Stimulated activated CD4-positive, alpha-beta T cell treated with anti-CD3 and anti-CD28 coated beads, Interleukin-4, amount 100 ng/mL, for 1 hour (primary cell): ENCODE data around the gene TRAPPC5.

Source experiments
- DNase-seq: peaks from one replicate; pipeline ENCODE4 v3.0.0-alpha.2; 2020

TRAPPC5 gene

GRCh38 chr19:7701654-7702457 is 21.2 kb downstream of the TRAPPC5 start, which contains the start of gene FCER2:
FCER2 (minus strand) TSS chr19:7702131; CDS start chr19:7699760, 2,371 bp downstream.
- DNase-seq, result no peak

- no peak for DNase-seq
Measured at GRCh38 chr19:7703332-7703731, 22.7 kb downstream of the TRAPPC5 start.

DNA sequence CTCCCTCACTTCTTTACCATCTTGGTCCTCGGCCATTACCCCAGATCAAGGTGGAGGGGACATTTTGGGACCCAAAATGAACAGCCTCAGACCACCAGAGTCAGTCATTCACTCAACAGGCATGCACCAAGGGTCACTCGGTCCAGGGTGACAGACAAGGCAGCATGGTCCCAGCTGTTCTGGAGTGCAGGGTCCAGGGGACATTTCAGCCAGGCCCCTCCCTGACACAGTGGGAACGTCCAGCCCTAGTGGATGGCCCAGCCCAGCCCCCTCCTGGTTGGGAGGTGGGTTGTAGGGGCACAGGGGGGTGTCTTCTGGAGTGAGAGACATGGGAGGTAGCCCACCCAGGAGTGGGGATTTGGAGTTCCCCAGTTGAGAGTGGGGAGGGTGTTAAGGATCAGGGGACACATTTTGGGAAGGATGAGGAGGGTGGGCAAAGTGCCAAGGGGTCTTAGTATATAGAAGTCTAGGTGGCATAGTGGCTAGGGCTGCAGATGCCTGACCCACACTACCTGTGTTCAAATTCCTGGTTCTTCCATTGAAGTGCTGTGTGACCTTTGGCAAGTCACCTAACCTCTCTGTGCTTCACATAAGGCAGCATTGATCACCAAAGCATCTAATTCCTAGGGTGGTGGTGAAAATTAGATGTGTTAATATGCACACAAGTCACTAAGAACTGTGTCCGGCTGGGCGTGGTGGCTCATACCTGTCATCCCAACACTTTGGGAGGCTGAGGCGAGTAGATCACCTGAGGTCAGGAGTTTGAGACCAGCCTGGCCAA is 23.8 kb downstream of the TRAPPC5 start:
- no peak for DNase-seq

DNA sequence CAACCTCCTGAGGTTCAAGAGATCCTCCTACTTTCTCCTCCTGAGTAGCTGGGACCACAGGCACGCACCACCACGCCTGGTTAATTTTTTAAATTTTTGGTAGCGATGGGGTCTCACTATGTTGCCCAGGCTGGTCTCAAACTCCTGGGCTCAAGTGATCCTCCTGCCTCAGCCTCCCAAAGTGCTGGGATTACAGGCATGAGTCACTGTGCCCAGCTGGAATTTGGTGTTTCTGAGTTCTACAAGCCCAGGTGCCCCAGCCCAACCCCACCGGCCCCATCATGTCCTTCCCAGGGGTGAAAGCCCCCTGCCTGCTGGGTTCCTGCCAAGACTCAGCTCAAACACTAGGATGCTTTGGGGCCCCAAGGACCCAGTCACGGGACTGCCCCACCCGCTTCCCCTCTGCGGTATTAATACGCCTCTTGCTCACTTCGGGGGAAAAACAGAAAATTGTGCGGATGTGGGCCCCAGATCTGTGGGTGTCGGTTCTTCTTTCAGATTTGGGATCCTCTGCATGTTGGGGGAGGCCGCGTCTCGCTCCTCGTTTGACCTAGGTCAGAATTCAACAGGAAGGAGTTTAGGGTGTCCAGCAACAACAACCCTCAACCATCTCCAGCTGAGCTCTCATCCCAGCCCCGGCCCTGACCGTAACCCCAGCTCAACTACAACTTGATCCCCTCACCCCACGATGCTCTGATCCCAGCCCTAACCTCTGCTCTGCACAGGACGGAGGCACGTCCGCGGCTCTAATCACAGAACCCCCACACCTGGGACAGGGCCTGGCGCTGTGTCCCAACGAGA is 25.0 kb downstream of the TRAPPC5 start:
- peak; percentile 76 for DNase-seq

DNA sequence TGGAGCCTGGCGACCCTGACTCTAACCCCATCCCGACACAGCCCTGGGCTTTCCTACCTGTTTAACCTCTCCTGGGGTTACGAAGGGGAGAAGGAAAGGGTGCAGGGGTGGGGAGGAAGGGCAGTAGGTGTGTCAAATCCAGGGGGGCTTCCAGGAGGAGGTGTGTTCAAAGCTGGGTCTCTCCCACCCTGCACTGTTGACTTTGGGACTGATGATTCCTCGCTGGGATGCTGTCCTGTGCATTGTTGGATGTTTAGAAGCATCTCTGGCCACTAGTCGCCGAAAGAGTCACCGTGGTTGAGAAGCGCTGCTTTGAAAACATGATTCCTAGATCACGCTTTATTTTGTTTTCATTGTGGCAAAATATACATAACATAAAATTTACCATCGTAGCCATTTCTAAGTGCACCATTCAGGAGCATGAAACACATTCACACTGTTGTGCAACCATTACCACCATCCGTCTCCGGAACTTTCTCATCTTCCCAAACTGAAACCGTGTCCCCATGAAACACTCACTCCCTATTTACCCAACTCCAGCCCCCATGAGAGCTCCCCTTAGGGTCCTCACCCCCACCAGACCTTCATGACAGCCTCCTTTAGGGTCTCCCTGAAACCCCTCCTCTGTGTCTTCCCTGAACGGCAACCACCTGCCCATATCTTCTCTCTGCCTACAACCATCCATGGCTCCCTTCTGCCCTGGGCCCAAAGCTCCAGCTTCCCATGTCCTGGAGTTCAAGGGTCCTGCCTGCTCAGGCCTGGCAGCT is 25.7 kb downstream of the TRAPPC5 start:
- DNase-seq, result no peak

- DNase-seq, result no peak
Measured at GRCh38 chr19:7706955-7707456, 26.4 kb downstream of the TRAPPC5 start.

- no peak for DNase-seq
Measured at GRCh38 chr19:7709932-7710460, 29.4 kb downstream of the TRAPPC5 start.

DNA sequence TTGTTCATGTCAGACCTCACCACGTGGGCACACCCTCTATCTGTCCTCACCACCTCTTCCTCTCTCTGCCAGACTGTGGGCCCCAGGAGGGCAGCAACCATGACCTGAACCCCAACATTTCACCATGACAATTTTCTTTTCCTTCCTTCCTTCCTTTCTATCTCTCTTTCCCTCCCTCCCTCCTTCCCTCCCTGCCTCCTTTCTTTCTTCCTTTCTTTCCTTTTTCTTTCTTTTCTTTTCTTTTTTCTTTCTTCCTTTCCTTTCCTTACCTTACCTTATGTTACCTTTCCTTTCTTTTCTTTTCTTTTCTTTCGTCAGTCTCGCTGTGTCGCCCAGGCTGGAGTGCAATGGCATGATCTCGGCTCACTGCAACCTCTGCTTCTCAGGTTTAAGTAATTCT is 30.0 kb downstream of the TRAPPC5 start:
- no peak for DNase-seq

- no peak for DNase-seq
Measured at GRCh38 chr19:7715671-7716070, 35.0 kb downstream of the TRAPPC5 start.

DNA sequence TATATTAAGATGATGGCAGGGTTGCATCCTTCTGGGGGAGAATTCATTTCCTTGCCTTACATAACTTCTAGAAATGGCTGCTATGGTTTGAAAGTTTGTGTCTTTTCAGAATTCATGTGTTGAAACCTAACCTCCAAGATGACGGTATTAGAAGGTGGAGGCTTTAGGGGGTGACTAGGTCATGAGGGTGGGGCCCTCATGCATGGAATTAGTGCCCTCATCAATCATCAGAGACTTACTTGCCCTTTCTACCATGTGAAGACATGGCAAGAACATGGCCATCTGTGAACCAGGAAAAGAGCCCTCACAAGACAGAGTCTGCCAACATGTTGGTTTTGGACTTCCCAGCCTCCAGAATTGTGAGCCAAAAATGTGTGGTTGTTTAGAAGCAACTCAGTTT is 36.1 kb downstream of the TRAPPC5 start:
- DNase-seq, result no peak

GRCh38 chr19:7718668-7719067 is 38.0 kb downstream of the TRAPPC5 start:
- no peak for DNase-seq

DNA sequence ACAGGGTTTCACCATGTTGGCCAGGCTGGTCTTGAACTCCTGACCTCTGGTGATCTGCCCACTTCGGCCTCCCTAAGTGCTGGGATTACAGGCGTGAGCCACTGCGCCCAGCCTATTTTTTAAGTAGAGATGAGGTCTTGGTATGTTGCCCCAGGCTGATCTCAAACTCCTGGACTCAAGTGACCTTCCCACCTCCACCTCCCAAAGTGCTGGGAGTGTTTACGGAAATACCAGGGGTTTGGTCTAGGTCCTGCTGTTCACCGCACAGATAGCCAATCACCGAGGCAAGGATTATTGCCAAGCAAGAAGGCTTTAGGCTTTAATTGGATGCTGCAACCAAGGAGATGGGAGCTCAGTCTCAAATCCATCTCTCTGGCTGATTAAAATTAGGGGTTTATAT is 39.7 kb downstream of the TRAPPC5 start:
- DNase-seq, result no peak

DNA sequence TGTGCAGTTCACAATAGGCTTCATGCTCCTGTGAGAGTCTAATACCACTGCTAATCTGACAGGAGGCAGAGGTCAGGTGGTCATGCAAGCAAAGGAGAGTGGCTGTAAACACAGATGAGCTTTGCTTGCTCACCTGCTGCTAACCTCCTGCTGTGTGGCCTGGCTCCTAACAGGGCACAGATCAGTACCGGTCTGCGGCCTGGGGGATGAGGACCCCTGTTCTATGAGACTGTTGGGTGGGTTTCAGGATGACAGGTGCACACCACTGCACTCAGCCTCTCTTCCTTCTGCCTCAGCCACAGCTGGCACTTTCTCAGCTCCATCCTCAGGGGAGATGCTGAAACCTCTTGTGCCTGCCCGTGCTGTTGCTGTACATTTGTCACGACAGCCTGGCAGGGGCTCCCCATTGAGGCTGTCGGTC is 41.6 kb downstream of the TRAPPC5 start:
- DNase-seq, result no peak

DNA sequence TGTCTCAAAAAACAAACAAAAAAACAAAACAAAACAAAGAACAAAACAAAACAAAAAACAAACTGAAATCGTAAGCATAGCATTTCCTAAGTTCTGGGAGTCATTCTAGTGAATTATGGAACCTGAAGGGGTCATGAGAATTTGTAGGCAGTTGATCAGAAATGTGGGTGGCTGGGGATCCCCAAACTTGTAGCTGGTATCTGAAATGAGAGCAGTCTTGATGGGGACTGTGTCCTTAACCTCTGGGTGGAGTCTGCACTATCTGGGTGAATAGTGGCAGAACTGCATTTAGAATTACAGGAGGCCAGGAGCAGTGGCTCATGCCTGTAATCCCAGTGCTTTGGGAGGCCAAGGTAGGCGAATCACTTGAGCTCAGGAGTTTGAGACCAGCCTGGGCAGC is 45.2 kb downstream of the TRAPPC5 start:
- DNase-seq, result no peak

DNA sequence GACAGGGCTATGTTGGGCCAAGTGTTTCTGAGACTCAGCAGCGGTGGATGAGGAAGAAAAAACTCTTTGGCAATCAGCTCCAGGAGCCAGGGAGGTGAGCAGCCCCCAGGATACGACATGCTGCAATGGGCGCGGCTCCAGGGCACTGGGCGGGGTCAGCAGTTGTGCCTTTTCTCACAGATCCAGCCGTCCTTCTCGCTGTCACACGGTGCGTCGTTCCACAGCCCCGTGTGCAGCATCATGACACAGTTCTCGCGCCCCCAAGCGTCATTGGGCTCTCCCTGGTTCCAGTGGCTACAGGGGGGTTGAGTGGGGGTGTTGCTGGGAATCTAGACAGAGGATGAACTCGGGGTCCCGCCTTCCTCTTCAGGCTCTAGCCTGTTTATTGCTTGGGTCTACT is 48.6 kb downstream of the TRAPPC5 start:
- DNase-seq, result no peak

DNA sequence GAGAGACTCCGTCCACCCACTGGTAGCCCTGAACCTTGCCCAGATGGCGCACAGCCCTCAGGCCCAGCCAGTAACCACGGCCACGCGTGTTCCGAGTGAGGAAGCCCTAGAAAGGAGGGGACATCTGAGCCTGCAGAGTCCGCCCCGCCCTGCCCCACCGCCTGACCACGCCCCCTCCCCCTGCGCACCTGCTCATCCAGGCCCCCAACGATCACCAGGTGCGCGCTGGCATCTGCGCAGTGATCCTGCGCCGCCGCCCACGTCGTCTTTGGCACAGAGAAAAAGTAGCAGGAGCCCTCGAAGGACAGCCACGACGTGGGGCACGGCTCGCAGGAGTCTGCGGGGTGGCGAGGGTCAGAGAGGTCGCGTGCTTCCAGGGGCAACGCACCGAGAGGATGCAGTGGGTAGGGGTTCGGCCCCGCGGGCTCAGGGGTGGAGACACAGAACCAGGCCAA is 49.2 kb downstream of the TRAPPC5 start:
- DNase-seq, result peak; percentile 20

- no peak for DNase-seq
Measured at GRCh38 chr19:7730286-7731217, 49.9 kb downstream of the TRAPPC5 start.

GRCh38 chr19:7731218-7731595 is 50.6 kb downstream of the TRAPPC5 start:
- DNase-seq, result no peak

DNA sequence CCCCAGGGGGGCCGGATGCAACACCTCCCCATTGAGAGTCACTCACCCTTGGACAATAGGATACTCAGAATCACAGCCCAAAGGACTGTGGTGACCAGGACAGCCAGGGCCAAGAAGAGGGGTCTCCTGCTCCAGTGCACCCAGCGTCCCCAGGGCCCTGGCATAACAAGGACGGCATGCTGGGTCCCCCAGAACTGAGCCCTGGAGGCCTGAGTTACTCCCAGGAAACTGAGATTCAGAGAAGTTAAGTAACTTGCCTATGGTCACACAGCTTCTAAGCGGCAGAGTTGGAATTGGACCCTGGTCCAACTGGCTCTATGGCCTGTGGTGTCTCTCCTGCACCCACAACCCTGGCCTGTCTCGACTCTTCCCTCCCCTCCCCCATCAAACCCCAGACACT is 51.0 kb downstream of the TRAPPC5 start:
- DNase-seq, result no peak

DNA sequence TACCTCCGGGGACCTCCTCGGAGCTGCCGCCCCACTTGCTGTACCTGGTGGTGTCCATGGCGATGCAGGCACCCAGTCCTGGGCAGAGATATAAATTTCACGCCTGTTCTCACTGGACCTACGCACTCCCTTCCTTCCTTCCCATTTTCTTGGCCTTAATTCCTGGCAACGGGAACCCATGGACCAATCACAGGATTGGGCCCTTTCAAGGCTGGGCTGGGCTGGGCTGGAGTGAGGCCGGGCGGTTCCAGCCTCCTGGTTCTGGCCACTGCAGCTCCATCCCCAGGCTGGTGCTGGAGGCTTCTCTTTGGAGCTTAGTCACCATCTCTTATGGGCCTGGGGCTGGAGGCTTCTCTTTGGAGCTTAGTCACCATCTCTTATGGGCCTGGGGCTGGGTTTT is 51.4 kb downstream of the TRAPPC5 start, which contains the start of gene CLEC4G:
TSS of gene CLEC4G (minus strand) at position 66 of the 400 bp plus-strand sequence. CDS start at position 58, 8 bp downstream.
- DNase-seq, result no peak

GRCh38 chr19:7733376-7733775 is 52.7 kb downstream of the TRAPPC5 start:
- DNase-seq, result no peak
